Panc1 (cell line): ENCODE results near the gene PHOSPHO2. TPM values are rescaled to one million over a fixed set of nuclear protein-coding genes. Genes with fewer than 3 reads are reported as not detected.
"Not testable (repeated sequence)": the region's sequence is repeated elsewhere in the genome, so short reads cannot be mapped to it uniquely, and the experiment has no call there.

Source experiments
- ATAC-seq: fragments of 200-7000 bp; cut with Tn5 transposase; 2 replicates; pipeline ENCODE4 v1.9.1; 2020; ENCODE audit warnings: mild to moderate bottlenecking, moderate library complexity
- BruUV-seq: library from RNA; stranded (reverse); fragments of 400-500 nt; replicated peaks from 2 replicates; lab custom pipeline; 2021; lab: Mats Ljungman, UMichigan
- CTCF ChIA-PET: fragments of 300-600 bp; sonication (Branson Sonifier 250); formaldehyde crosslinking; loops from one replicate; lab custom pipeline; 2022; ENCODE audit warnings: antibody characterized with exemption; lab: Charles Lee
- POLR2A ChIA-PET: fragments of 300-600 bp; sonication (Branson Sonifier 250); formaldehyde crosslinking; loops from one replicate; lab custom pipeline; 2022; ENCODE audit warnings: antibody characterized with exemption; lab: Charles Lee
- DNase-seq: peaks from one replicate; pipeline ENCODE4 v3.0.0-alpha.2; 2010; ENCODE audit warnings: low read depth, low spot score
- H3K27ac ChIP-seq: 2 replicates; pipeline ENCODE4 v1.5.1; 2011; ENCODE audit warnings: mild to moderate bottlenecking, low read length, inconsistent platforms
- H3K27me3 ChIP-seq: fragments of 200-500 bp; sonication (Bioruptor generic); 2 replicates; pipeline ENCODE4 v1.6.0; 2014; ENCODE audit warnings: low read length, inconsistent platforms; ENCODE audit not compliant: control insufficient read depth, insufficient read depth
- H3K36me3 ChIP-seq: fragments of 200-500 bp; sonication (Bioruptor generic); 2 replicates; pipeline ENCODE4 v1.5.1; 2014; ENCODE audit warnings: inconsistent platforms, mild to moderate bottlenecking, low read length, moderate library complexity; ENCODE audit not compliant: control insufficient read depth, insufficient read depth
- H3K4me1 ChIP-seq: 2 replicates; pipeline ENCODE4 v1.5.1; 2011; ENCODE audit warnings: inconsistent platforms, mild to moderate bottlenecking, low read length, moderate library complexity; ENCODE audit not compliant: control insufficient read depth, insufficient read depth
- H3K4me3 ChIP-seq, 2 experiments: 2 replicates each; pipeline ENCODE4 v1.5.1; 2011 to 2012; ENCODE audit warnings: low read depth in 2 of 2, low read length in 2 of 2, mild to moderate bottlenecking in 2 of 2, inconsistent platforms in 1 of 2, moderate library complexity in 1 of 2
- H3K9me3 ChIP-seq: fragments of 200-500 bp; sonication (Bioruptor generic); 2 replicates; pipeline ENCODE4 v1.5.1; 2014; ENCODE audit warnings: low read depth, mild to moderate bottlenecking, inconsistent platforms, low read length, moderate library complexity; ENCODE audit not compliant: control insufficient read depth, insufficient read depth
- CTCF ChIP-seq: fragments of 450-650 bp; IDR thresholded peaks from 2 replicates; pipeline ENCODE4 v1.5.1; 2017; ENCODE audit warnings: mild to moderate bottlenecking
- POLR2AphosphoS5 ChIP-seq: IDR thresholded peaks from 2 replicates; pipeline ENCODE4 v1.6.1; 2012; ENCODE audit warnings: mild to moderate bottlenecking, low read depth, low read length, moderate library complexity
- SIN3A ChIP-seq: IDR thresholded peaks from 2 replicates; pipeline ENCODE4 v1.6.1; 2012; ENCODE audit warnings: low read depth, mild to moderate bottlenecking, low read length, moderate library complexity, borderline replicate concordance; ENCODE audit not compliant: insufficient read depth
- TCF7L2 ChIP-seq: IDR thresholded peaks from 2 replicates; pipeline ENCODE4 v1.6.1; 2011; ENCODE audit warnings: mild to moderate bottlenecking, low read depth, low read length, inconsistent platforms
- in situ Hi-C: cut with HindIII; loops from 2 replicates; pipeline ENCODE4 v1.10.0; 2016; ENCODE audit warnings: low sequenced_read_pairs, low pct_unique_long_range_greater_than_20kb
- intact Hi-C: fragments of 100-400 bp; cut with micrococcal nuclease; formaldehyde crosslinking; loops from one replicate; pipeline ENCODE4 v1.10.0; 2022; ENCODE audit not compliant: unreplicated experiment
- total RNA-seq: library from RNA; stranded (reverse); gene quantifications from one replicate; pipeline ENCODE4 v1.2.1, GENCODE V29; 2021; ENCODE audit not compliant: unreplicated experiment
- TF ChIP-seq, protein P1 (sequence below), 2 experiments: IDR thresholded peaks; 2 replicates each; pipeline ENCODE4 v1.6.1; 2011 to 2012; ENCODE audit warnings: low read depth in 2 of 2, control low read depth in 1 of 2, low read length in 1 of 2, mild to moderate bottlenecking in 1 of 2, moderate library complexity in 1 of 2; ENCODE audit not compliant: insufficient read depth in 1 of 2

PHOSPHO2 gene
- total RNA-seq, 1 experiment from 2014 or later, result 6.2 TPM

DNA sequence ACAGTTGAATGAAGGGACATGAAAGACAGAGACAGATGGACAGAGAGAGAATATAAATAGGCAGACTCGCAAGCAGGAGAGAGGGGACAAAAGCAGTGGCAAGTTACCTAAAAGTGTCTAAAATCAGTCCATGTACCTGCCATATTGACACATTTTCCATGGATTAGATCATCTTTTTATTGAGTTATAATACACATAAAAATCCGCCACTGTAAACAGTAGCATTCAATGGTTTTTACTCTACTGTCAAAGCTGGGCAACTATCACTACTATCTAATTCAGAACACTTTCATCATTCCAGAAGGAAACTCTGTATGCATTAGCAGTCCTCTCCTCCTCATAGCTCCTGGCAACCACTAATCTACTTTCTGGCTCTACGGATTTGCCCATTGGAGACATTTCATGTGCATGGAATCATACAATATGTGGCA is 10.1 kb upstream of the PHOSPHO2 start:
- CTCF ChIA-PET, result no interaction called here
- POLR2A ChIA-PET, result interaction anchor here (1.0 kb wide), 1 partner anchor 163 kb away, joined by 3 read pairs; no protein-coding TSS in a partner anchor
- in situ Hi-C loops, result no loop called here

GRCh38 chr2:169684712-169685111 is 9.6 kb upstream of the PHOSPHO2 start:
- H3K9me3 ChIP-seq, H3K27me3 ChIP-seq, intact Hi-C loops, H3K36me3 ChIP-seq, POLR2A ChIA-PET, BruUV-seq, in situ Hi-C loops, H3K4me1 ChIP-seq, H3K4me3 ChIP-seq, H3K27ac ChIP-seq, DNase-seq, ATAC-seq, CTCF ChIA-PET: not testable (repeated sequence)

More for the DNA sequence above, 10.1 kb upstream of the PHOSPHO2 start:
- BruUV-seq, result no TSS peak
- no peak for ATAC-seq
- peaks cover 3% of the 10 kb centered on the region; the same call in 1 of the 2 replicates for H3K9me3 ChIP-seq
- H3K4me3 ChIP-seq, result no peak overlapping the region
- TF ChIP-seq, protein P1, sequence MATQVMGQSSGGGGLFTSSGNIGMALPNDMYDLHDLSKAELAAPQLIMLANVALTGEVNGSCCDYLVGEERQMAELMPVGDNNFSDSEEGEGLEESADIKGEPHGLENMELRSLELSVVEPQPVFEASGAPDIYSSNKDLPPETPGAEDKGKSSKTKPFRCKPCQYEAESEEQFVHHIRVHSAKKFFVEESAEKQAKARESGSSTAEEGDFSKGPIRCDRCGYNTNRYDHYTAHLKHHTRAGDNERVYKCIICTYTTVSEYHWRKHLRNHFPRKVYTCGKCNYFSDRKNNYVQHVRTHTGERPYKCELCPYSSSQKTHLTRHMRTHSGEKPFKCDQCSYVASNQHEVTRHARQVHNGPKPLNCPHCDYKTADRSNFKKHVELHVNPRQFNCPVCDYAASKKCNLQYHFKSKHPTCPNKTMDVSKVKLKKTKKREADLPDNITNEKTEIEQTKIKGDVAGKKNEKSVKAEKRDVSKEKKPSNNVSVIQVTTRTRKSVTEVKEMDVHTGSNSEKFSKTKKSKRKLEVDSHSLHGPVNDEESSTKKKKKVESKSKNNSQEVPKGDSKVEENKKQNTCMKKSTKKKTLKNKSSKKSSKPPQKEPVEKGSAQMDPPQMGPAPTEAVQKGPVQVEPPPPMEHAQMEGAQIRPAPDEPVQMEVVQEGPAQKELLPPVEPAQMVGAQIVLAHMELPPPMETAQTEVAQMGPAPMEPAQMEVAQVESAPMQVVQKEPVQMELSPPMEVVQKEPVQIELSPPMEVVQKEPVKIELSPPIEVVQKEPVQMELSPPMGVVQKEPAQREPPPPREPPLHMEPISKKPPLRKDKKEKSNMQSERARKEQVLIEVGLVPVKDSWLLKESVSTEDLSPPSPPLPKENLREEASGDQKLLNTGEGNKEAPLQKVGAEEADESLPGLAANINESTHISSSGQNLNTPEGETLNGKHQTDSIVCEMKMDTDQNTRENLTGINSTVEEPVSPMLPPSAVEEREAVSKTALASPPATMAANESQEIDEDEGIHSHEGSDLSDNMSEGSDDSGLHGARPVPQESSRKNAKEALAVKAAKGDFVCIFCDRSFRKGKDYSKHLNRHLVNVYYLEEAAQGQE (IDR thresholded peaks at IDR 0.05; ENCODE audit: insufficient read depth in 1 of 2, low read depth in 2 of 2, low read length in 1 of 2), result no peak
- TF ChIP-seq SIN3A (no peak), POLR2AphosphoS5 (no peak), CTCF (no peak), TCF7L2 (no peak)
- intact Hi-C loops, result no loop called here
- H3K36me3 ChIP-seq, result no peaks in the 10 kb centered on the region
- H3K4me1 ChIP-seq, result no peaks in the 10 kb centered on the region
- H3K27me3 ChIP-seq, result no peaks in the 10 kb centered on the region
- DNase-seq, result no peak
- no peak overlapping the region for H3K27ac ChIP-seq

- in situ Hi-C loops, ATAC-seq, CTCF ChIA-PET, H3K4me1 ChIP-seq, BruUV-seq, H3K4me3 ChIP-seq, H3K9me3 ChIP-seq, H3K36me3 ChIP-seq, POLR2A ChIA-PET, H3K27me3 ChIP-seq, intact Hi-C loops, H3K27ac ChIP-seq, DNase-seq: not testable (repeated sequence)
Measured at GRCh38 chr2:169686825-169687224, 7.4 kb upstream of the PHOSPHO2 start.

- DNase-seq, H3K4me3 ChIP-seq, H3K27ac ChIP-seq, H3K27me3 ChIP-seq, intact Hi-C loops, H3K9me3 ChIP-seq, BruUV-seq, CTCF ChIA-PET, in situ Hi-C loops, H3K36me3 ChIP-seq, H3K4me1 ChIP-seq, ATAC-seq: not testable (repeated sequence)
- POLR2A ChIA-PET, result interaction anchor here (0.7 kb wide), 1 partner anchor 1235 kb away, joined by 5 read pairs; no protein-coding TSS in a partner anchor
Measured at GRCh38 chr2:169687943-169688342, 6.3 kb upstream of the PHOSPHO2 start.
